ENCODE measurements around the gene SLC45A3. TPM values are rescaled to one million over a fixed set of nuclear protein-coding genes. Genes with fewer than 3 reads are reported as not detected.
A peak's percentile ranks its signal among the peaks of the same experiment; 100 is the strongest.

SLC45A3 gene
- total RNA-seq, 2 experiments from 2014 or later = 0.15 to 0.26 TPM

DNA sequence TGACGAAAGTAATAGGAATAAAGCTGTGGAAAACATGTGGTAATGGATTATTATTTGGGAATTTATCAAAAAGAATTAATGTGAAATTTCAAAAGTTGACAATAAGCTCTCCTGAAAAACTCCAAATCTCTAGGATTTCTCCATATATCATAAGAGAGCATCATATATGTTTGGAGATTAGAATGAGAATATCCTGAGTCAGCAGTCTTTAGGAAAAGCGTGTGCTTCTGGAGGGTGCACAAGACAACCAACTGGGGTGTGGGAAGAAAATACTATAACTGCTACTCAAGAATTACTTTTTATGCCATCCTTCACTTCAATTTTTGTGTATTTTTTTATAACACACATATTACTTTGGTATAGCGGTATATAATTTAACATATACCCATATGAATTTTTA lies 68.2 kb downstream of the SLC45A3 start:
- Mint-ChIP-seq H3K36me3 (ENCODE audit: low read depth) (peaks cover 39% of the 10 kb centered on the region), H3K4me3 (no peak overlapping the region), H3K4me1 (ENCODE audit: low read depth) (peaks cover 62% of the 10 kb centered on the region), H3K27ac (no peak overlapping the region), H3K27me3 (ENCODE audit: low read depth) (no peaks in the 10 kb centered on the region), H3K9me3 (no peaks in the 10 kb centered on the region)
- CTCF ChIA-PET = interaction anchor here (2.0 kb wide), 1 partner anchor 20 kb away, joined by 9 read pairs; no protein-coding TSS in a partner anchor
- no peak for DNase-seq
- intact Hi-C loops (cut with micrococcal nuclease) = no loop called here

DNA sequence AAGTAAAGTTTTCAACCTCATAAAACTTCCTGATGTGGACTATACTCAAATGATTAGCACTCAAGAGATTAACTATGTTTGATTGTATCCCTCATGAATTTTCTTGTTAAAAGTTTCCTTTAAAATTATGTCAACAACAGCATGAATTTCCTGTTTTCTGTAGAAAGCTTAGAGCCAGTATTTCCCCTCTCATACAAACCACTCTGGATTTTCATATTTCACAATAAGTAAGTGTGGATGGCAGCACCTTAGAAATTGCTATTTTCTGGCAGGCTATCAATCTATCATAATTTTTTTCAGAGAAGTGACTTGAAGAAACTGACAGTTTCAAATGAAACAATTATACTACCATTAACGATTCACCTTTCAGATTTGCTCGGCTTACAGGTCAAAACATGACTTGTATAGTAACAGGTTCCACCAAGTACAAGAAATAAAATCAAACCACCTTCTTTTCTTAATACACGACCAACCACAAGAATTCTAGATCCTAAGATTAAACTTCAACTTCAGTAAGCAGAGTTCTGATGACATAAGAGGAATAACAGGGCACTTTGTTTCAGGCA lies 69.3 kb downstream of the SLC45A3 start:
- Mint-ChIP-seq H3K4me3 (no peak overlapping the region), H3K4me1 (ENCODE audit: low read depth) (peaks cover 54% of the 10 kb centered on the region), H3K9me3 (no peaks in the 10 kb centered on the region), H3K36me3 (ENCODE audit: low read depth) (peaks cover 31% of the 10 kb centered on the region), H3K27ac (peak overlapping the region; percentile 71), H3K27me3 (ENCODE audit: low read depth) (no peaks in the 10 kb centered on the region)
- intact Hi-C loops (cut with micrococcal nuclease) = no loop called here
- CTCF ChIA-PET = no interaction called here
- DNase-seq = no peak

DNA sequence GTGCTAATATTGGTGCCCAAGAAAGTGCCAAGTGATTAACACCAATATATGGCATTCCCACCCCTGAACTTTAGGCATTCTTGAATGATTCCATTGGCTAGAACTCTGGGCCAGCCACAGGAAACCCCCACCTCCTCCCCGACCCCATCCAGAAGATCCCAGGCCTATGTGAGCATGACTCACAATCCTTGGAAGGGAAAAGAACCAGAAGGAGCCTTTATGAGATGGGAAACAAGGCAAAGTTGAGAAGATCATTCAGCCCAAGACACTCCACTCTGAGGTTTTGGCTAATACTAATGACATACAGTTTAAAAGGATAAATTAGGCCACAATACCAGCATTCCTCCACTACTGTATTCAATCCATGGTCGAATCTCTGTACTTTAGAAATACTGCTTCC lies 70.3 kb downstream of the SLC45A3 start:
- Mint-ChIP-seq H3K4me3 (no peak overlapping the region), H3K4me1 (ENCODE audit: low read depth) (peaks cover 49% of the 10 kb centered on the region), H3K27me3 (ENCODE audit: low read depth) (no peaks in the 10 kb centered on the region), H3K9me3 (no peaks in the 10 kb centered on the region), H3K27ac (no peak overlapping the region), H3K36me3 (ENCODE audit: low read depth) (peaks cover 26% of the 10 kb centered on the region)
- CTCF ChIA-PET = no interaction called here
- DNase-seq = no peak
- intact Hi-C loops (cut with micrococcal nuclease) = no loop called here

Other genes starting within 250 kb of the SLC45A3 start
- gene BLACAT1, start 224.5 kb downstream of the SLC45A3 start, total RNA-seq = under 1 TPM; 0.14 to 0.30 TPM
- 1 to 10 TPM; 3.6 to 4.1 TPM for gene CDK18, start 175.8 kb downstream of the SLC45A3 start, total RNA-seq
- 10 to 100 TPM; 60.5 to 62.4 TPM for gene ELK4, start 48.5 kb downstream of the SLC45A3 start, total RNA-seq
- 100 to 1,000 TPM; 215 to 218 TPM for gene NUCKS1, start 69.7 kb upstream of the SLC45A3 start, total RNA-seq
- 10 to 100 TPM; 25.0 TPM for gene RAB29, start 95.0 kb upstream of the SLC45A3 start, total RNA-seq
- gene SLC41A1, start 132.7 kb upstream of the SLC45A3 start, total RNA-seq = 10 to 100 TPM; 32.1 to 33.9 TPM
- under 1 TPM; 0.59 to 0.62 TPM for gene PM20D1, start 169.6 kb upstream of the SLC45A3 start, total RNA-seq